ENCODE data around the gene SAMD4A.

SAMD4A gene

DNA sequence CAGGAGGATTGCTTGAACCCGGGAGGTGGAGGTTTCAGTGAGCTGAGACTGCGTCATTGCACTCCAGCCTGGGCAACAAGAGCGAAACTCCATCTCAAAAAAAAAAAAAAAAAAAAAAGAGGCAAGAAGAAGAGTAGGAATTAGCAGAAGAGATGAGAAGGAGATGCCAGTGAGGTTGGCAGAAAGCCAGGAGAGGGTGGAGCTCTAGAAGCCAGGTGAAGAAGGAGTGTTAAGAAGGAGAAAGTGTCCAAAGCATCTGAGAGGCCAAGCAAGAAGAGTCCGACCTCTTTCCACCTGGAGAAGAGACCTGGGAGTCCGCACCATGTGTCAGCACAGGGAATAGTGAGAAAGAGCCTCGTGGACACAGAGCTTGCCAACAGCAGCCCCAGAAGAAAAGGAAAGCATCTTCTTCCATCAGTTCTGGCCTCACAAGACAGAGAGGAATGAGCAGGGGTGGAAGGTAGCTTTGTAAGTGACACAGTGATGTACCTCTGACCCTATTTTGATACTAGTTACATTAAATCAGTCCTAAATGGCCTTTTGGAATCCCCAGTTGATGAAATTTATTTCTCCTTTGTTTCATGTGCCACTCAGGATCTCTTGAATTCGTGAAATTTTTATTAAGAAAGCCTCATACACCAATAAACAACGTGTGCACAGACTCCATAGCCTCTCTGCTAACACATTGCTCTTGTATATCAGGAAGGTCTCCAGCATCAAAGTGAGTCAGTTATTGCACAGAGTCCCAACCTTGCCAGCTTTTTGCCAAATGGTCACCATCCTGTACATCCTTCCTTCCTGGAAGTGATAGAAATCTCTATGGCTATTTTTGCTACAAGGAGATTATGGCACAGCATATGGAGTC, 70.6 kb downstream of the SAMD4A start:
- no peak for DNase-seq

DNA sequence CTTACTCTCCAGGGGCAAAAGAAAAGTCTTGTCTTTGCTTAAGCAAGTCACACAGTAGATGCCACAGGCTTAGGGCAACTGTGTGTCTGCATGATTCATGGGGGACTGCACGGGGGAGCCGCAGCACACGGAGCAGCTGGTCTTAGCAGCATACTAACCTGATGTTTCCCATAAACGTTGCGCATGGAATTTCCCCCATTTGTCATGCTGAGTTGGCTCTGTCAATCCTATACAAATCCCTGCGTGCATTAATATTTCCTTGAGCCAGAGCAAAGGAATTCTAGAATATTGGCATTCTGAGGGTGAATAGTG, 71.2 kb downstream of the SAMD4A start:
- DNase-seq, result no peak

DNA sequence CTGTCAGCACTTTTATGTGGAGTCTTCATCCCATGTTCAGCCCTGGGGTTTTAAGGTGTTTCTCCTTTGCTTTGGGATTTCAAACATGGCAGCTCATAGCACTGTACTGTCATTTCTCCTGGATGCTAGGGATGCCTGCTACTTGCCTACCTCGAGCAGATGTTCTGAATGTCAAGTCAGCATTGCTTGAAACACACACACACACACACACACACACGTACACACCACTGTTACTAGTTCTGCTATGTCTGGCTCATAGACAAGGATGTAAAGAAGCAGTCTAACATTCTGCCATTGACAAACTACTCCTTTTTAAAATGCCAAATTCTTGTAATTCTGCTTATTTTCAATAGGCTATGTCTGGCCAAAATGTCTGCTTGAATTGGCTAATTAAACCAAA, 72.7 kb downstream of the SAMD4A start:
- no peak for DNase-seq

DNA sequence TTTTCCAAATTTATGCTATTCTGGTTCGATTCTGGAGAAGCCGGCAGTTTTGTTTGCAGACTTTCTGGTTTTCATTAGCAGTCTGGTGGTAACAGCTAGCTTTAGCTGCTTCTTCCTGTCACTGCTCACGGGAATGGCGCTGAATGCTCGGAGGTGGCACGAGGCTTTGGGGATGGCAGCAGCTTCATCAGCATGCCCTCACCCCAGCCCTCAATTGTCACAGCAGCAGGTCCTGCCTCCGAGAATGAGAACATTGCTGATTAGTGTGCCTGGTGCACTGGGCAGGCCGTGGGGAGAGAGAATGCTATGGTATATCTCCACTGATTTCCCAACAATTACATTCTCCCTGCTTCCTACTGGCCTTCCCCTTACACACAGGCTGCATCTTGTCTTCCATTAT, 73.6 kb downstream of the SAMD4A start:
- no peak for DNase-seq

DNA sequence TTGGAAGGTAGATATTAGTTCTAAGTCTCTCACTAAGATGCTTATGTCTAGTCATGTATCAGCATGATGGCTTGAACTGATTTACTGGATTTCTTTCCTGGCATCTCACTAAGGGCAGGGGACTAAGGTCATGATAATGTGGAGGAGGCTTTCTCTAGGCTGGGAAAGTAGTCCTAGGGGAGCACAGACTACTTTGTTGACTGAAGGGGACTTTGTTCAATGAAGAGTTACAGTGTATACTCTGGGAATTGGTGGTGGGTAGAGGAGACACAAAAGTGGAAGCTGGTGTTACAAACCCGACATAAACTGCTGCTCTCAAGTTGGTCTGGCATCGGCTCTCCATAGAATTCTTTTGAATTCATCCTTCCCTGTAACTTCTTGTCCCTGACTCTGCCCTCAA, 75.2 kb downstream of the SAMD4A start:
- DNase-seq, result no peak

DNA sequence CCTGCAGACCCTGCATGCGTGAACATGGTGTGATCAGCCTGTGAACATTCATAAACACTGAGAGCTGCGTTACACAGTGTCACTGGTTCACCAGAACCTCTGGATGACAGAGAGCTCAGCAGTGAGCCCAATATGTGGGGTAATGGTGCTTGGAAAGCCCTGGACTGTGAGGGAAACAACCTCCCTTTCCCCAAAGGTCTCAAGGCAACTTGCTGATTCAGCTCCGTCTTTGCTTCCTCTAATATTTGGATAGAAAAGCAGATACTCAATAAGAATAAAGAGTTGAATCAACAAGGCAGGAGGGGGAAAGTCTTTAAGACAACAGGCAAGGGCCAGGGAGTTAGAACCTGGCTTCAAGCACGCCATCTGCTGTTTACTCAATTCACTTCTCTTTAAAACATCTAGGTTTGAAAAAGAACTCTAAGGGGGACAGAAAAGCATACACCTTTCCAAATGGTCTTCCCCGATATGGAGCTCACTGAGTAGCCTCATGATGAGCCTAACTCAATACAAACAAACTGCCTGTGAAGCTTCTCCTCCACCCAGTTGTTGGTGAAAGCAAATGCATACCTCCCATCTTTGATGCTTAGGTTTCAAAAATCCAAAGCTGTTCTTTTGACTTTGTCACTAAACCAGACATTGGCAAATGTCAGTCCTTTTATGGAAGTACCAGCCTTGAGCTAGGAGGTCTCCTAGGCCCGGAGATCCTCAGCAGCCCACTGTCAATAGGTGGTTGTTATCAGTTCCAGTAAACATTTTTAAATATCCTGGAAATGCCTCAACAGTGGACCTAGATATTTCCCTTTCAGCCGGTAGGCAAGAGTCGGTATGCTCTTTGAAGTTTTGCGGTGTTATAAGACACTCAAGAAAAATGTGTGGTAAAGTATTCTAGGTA, 76.1 kb downstream of the SAMD4A start:
- DNase-seq, result no peak

DNA sequence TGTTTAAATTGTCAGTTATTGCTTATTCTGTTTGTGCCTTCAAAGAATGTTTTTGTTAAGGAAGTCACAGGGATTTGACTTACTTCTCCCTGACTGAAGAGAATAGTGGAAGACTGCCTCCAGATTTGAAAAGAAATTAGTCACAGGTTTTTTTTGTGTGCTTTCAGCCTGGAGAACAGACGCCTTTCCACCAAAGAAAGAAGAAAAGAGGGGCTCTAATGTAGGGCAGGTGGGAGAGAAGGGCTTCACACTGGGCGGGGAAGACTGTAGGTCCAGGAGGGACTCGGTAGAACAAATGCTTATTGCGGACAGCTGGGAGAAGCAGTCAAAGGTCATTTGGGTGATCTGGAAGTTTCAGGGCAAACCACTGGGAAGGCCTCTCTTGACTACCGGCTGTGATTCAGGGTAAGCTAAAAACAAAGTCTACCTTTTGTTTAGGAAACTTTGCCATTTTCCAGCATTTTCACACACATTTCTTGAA, 76.8 kb downstream of the SAMD4A start:
- DNase-seq, result no peak

DNA sequence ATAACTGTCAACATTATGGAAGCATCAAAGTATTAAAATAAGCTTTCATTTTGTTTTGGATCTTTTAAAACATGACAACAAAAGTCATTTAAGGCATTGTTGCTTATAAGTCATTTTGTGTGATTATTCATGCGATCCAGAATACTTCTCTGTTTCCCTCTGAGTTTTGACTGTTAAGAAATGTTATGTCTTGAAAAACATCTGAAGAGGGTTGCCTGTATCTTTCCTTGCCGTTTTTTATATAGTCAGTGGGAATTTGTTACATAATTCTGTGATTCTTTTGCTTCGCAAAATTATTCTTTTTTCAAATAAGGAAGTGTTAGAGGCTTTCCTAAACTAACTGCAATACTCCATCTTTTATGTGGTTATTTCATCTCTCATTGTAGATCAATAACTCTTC, 78.7 kb downstream of the SAMD4A start:
- no peak for DNase-seq

DNA sequence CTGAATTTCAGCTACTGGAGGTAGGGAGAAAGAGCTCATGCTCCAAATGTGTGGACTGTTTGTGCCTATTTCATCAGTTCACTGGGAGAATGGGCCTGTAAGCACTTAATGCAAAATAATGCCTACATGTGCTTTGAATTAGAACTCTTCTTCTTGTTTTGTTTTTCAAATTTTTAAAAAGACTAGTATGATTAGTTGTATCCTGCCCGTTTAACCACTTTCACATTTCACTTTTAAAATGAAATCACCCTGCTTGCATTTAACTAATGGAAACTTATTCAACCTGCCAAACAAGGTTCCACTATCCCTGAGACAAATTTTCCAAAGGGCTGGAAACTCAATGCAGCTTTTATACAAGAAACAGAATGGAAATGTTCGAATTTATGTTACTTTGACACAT, 79.7 kb downstream of the SAMD4A start:
- no peak for DNase-seq

DNA sequence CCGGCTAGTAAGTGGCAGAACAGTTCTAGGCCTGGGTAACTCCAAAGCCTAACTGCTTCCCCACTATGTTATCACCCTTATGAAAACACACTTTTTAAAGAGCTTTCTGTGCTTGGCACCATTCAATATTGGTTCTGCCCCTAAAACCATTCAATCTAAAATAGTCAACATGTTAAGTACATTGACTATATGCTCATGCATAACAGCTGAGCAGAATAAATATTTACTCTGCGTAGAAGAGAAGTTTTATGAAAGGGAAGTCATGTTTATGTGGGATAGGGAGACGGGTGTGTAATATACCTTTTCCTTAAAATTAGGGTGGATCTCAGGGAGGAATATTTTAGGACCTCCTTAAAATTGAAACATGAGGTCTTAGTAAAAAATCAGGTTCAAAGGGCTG, 80.5 kb downstream of the SAMD4A start:
- no peak for DNase-seq

DNA sequence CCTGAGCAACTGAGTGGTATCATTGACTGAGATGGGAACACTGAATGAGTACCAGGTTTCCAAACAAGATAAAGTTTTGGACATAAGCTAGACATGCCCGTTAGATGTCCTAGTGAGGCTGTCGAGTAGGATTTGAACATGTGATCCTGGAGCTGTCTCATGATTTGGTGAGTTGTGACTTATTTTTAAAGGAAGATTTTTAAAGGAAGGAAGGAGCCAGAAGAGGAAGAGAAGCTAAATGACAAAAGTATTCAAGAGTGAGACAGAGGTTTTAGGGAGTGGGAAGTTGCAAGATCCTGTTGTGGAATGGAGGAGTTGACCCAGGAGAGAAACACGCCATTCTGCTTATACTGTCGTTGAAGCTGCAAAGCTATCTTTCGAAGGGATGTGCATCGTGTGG, 82.1 kb downstream of the SAMD4A start:
- DNase-seq, result no peak

DNA sequence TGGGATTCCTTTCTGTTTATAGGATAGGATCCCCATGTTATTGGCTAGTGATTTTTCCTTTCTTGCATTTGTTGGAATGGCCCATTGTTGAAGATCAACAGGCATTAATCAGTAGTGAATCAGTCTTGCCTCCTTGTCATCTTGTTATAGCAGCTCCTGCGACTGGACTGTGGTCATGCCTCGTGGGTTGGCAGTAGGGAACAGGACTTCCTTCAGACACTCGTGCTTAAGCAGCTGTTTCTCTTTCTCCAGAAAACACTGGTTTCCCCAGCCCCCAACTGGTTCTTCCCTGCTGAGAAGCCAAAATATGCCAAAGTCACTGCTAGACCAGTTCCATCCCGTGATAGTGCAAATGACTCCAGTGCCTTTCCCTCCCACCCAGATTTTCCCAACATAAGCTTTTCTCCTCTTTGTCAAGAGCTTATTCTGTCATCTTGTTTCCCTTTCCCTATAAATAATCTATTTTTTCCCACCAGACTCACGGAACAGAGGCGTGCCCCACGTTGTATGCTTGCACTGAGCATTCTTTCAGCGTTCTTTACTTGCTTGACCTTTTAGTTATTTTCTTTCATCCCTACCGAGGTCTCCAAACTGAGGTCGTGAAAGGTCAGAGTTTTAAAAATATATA, 83.5 kb downstream of the SAMD4A start:
- no peak for DNase-seq

DNA sequence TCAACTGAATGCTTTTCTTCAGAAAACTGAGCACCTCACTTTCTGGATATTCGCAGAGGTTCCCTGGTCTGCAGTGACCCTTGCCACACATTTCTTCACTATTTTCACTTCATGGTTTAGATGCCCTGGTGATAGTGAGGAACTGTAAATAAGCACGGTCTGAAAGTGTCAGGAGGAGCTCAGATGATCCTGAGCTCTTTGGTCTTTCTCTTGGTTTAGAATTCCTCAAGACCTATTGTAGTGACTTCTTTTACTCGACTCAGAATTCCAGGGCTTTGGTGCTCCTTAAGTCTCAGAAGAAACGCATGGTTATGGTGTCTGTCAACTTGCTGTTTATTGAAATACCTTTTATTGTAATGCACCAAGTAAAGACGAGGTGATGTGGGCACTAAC, 84.0 kb downstream of the SAMD4A start:
- no peak for DNase-seq

DNA sequence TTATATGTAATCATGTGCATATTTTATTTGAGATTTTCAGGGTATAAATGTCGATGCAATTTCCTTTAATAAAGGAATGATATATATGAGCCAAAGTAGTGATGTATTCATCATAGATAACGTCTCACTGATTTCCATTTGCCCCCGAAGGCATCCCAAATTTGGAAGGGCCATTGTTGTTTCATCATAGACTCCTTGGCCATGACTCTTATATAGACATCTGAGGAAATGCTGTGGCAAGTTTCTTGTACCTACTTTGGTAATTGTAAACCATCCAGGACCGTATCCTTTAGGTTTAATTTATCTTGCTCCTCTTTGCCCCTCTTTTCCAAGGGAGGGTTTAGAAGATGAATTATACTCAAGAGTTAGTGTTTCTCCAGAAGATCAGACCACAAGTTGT, 84.7 kb downstream of the SAMD4A start:
- no peak for DNase-seq

DNA sequence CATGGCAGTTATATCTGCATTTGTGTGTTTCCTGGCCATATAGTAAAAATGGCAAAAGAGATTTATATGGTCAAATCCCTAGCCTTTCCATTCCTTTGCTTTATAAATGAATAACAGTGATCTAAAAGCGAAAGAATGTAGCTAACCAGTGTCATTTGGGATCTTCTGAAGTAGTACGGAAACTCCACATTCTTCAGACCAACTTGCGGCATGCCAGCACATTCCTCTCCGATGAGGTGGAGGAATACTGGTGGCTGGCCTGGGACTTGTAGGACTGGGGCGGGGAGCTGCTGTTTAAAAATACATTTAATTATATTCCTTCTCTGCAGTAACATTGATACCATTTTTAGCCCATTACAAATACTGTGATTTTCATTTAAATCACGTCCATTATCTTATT, 85.3 kb downstream of the SAMD4A start:
- no peak for DNase-seq

DNA sequence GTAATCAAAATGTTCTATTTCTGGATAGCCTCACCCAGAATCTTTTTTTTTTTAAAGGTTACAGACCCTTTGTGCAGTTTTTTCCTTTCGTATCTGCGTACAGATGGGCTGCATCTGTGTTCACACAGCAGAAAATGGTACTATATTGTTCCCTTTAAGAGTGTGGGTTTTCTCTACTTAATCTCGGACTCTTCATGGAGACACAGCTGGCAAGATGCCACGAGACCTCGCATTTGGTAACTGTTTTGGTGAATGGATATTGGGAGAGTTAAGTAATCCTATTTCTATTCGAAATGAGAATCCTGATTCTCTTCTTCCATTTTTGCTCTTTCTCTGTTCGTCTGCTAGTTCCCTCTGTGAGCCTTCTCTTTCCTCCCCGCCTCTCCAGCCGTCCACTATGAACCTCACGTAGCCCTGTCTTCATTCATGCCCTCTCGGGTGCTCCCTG, 85.7 kb downstream of the SAMD4A start:
- DNase-seq, result no peak

DNA sequence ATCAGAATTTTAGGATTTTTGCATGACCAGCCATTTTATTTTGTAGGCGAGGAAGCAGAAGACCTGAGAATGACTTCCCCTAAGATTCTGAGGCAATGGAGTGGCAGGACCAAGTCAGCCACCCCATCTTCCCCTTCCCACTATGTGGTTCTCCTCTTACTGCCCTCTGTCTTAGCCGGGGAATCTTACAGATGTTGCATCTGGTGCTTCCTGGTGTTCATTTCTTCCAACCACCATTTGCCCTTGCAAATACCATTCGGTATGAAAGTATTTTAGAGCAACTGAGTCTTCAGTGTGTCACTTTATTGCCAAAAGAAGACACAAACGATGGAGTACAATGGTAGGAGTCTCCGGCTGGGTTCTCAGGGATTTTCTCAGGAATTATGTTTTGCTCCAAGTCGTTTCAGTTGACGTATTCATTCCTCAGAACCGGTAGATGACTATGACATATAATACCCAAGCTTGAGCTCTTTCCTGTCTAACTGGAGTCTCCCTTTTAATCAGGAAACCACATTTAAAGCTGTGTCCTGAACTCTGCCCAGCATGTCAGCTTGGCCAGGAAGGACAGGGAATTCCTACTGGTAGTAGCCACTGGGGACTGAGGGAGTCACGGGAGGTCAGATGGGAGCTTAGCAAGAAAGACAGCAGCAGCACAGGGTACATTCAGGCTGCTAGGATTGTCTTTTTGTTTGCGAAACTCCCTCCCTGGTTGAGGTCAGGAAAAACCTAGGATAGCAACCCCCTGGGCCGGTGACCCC, 87.0 kb downstream of the SAMD4A start:
- DNase-seq, result no peak

DNA sequence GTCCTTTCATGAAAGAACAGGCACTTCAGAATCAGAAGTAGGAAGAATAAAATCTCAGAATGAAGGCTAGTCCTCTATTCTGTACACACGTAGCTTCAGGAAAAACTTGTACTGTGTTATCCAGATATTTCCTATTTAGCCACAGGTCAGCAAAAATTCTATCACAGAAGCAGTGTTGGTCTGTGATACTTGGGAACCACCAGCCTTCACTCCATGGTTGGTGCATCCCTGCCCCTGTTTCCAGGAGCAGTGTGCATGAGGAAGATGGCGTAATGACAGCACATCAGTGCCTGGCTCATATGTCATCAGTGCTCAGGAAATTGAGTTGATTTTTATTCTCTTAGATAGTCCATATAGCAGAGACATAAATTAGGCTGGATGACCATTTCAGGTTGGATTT, 87.7 kb downstream of the SAMD4A start:
- DNase-seq, result no peak

DNA sequence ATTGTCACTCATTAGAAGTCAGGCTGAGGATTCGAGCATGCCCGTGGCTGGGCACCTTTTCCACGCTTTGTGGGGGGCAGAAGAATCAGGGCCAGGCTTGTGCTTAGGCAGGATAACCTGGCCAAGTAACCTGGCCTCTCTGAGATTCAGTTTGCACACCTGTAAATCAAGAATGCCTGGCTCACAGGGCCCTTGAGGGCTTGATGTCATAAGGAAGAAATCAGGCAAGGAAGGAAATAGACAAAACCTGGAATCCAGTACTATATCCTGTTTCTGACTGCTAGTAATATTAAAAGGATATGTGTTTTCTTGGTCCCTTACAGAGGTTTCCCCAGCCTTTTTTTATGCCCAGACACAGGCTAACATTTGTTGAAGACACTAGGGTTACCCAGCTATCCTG, 91.9 kb downstream of the SAMD4A start:
- no peak for DNase-seq

DNA sequence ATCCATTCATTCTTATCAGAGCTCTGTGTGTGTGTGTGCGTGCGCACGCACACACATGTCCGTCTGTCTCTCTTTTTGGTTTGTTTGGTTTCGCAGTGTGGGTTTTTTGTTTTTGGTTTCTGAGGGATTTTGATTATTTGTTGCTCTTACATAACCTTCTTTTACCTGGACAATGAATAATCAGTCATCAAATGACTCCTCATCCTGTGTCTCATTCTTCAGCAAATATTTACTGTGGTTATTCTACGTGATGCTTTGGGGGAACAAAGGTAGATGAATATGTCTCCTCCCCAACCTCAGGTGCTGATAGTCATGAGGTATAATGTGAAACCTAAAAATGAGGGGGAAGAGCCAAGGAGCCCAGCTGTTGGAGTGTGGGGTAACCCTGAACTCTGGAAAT, 92.4 kb downstream of the SAMD4A start:
- DNase-seq, result no peak

DNA sequence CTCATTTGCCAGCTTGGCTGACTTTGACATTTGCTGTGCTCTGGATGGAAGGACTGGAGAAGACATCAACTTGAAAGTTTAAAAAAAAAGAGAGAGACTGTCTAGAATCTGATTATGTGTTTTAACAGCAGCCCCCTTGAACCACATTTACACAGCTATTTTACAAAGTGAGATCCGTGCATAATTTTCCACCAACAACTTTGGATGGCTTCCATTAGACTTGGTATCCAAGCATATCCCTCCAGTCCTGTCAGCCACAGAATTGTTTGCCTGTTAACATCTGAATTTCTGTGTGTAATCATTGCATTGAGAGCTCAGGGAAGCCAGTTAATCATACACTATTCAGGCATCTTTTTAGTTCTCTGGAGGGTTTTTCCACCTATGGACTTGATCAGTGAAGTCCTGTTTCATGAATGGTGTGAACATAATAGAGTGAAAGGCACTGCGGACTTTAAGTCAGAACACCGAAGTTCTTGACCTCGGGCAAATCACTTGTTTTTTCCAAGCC, 93.7 kb downstream of the SAMD4A start:
- DNase-seq, result no peak

DNA sequence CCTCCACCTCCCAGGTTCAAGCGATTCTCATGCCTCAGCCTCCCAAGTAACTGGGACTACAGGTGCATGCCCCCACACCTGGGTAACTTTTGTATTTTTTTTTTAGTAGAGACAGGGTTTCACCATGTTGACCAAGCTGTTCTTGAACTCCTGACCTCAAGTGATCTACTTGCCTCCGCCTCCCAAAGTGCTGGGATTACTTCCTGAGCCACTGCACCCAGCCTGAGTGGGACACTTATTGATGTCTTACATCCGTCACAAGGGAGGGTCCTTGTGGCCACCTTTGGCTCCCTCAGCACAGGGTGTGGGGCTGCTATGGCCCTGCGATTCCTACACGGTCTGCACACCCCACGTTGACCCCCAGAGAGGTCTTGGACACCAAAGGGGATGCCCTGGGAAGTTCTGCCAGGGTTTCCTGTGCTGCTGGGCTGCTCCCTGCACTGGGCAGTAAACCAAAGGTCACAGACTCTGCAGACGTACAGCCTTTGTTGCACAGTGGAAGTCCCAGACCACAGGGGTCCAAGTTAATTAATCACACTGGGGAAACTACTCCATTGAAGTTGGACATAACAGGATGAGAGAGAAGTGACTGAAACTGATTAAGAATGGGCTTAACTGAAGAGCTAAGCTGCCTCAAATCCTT, 95.7 kb downstream of the SAMD4A start:
- no peak for DNase-seq

All from SHP77 (cell line).